Stimulated activated CD8-positive, alpha-beta memory T cell treated with anti-CD3 and anti-CD28 coated beads, Interleukin-12 subunit alpha, Interleukin-12 subunit beta, amount 100 ng/mL, for 4 hours (primary cell): ENCODE measurements around the gene FAM193B.
"Not testable (repeated sequence)": the region's sequence is repeated elsewhere in the genome, so short reads cannot be mapped to it uniquely, and the experiment has no call there.

Experiments used
- DNase-seq: peaks from one replicate; pipeline ENCODE4 v3.0.0-alpha.2; 2020; ENCODE audit warnings: low read depth

The FAM193B gene

DNA sequence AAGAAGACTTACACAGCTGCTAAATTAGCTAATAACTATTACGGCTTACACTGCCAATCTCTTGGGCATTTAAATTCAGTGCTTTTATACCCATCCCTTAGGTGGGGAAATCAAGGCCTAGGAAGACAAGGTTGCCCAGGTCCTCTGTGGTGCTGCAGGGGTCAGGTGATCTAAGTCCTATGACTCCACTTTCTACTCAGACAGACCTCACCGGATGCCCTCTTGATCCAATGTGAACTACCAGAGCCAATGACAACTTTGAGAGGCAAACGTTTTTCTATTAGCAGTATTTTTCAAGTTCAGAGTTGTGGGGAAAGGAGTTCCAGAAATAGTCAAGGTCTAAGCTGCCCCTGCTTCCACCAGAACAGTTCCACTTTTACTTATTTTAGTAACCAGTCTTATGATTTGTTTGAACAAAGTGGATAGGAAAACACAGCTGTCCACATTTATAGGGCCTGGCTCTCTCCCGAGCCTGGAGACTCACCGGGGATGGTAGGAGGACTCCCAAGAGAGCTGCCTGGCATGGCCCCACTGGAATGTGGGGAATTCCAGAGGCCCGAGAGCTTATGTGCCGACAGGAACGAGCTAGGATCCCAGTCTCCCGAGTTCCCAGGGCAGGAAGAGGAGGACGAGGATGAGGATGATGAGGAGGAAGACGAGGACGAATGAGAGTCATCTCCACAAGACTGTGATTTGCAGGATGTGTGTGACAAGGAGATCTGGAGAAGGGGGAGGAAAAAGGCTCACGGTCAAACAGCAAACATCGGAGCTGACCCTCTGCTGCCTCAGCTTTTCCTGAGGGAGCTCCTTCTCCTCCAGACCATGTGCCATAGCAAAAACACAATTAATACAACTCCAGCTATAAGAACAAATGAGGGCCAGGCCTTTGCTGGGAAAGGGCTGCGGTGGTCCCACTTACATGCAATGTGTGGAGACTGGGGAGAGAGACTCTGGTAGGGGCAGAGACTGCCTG lies 16.7 kb downstream of the FAM193B start:
- no peak for DNase-seq

DNA sequence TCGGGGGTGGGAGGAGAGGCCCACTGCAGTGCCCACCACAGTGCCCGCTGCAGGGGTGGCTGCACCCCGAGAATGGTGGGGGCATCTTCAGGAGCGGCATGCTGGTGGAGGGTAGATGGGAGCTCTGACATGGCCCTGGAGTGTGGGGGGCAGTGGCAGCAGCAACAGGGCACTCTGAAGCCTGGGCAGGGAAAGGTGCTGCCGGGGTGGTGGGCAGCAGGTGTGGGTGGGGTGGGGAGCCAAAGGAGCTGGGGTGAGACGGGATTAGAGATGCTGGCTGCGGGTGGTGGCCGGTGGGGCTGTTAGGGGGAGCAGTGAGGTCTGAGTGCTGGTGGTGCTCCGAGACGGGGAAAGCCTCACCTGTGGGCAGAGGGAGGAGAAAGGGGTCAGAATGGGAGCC lies 18.0 kb downstream of the FAM193B start:
- no peak for DNase-seq

DNA sequence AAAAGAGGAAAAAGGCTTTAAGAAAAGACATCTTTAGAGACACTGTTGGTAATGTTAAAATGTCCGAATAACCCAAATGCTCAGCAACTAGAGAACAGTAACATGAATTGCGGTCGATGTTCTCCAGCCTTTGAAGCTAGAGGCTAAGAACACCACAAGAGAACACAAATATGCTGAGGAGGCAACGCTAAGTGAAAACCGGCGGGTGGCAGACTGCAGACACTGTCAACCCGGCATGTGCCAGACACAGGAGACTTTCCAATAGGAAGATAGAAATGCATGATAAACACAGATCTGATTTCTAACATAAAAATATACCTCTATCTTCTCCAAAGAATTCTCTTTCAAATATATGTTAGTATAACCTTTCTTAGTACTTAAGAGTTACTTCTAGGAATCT lies 19.2 kb downstream of the FAM193B start:
- DNase-seq = no peak

DNA sequence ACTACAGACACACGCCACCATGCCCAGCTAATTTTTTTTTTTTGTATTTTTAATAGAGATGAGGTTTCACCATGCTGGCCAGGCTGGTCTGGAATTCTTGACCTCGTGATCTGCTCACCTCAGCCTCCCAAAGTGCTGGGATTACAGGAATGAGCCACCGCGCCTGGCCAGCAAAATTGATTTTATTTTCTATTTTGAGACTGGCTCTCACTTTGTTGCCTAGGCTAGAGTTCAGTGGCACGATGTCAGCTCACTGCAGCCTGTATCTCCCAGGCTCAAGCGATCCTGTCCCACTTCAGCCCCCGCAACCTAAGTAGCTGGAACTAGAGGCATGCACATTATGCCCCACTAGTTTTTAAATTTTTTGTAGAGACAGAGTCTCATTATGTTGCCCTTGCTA lies 19.9 kb downstream of the FAM193B start:
- DNase-seq = not testable (repeated sequence)

DNA sequence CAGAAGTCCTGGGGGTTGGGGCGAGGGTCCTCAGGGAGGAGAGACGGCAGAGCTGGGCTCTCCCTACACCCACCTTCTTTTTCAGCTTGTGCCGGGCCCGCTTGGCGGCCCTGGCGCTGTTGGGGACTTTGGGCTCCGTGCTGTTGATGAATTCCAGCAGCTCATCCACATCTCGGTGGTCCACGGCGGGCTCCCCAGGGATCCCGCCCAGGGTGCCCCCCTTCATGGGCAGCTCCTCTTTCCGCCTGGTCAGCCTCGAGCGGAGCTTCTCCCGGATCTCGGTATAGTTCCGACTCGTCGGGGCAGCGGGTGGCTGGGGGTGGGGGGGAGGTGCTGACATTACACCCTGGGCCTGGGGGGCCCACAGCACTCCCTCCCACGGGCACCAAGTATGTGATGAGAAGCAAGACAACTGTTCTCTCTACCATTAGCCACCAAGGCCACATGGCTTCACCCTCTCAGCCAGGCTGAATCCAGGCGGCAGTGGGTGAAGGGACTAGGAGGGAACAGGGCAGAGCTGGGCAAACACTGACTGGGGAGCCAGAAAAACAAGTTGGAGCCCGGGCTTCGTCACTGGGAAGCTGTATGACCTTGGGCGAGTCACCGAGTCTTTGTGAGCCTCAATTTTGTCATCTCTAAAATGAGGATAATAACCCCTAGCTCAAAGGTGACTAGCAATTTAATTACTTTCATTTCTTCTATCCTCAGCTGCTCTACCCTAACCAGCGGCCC lies 23.0 kb downstream of the FAM193B start:
- no peak for DNase-seq

DNA sequence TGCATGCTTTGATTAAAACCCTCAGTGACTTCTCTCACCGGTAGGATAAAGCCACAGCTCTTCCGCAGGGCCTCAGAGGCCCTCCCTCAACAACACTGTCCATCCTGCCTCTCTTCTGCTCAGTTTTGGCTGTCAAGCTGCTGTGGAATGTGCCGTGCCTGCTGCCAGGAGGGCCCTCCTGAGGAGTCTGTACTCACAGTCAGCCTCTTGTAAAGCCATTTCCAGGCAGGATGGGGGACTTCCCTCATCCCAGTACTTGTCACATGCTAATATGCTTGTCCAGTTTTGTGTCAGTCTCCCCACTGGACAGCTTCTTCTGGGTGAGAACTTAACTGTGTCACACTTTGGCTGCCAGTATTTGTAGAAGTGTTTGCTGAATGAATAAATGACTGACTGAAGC lies 23.7 kb downstream of the FAM193B start:
- DNase-seq = no peak

DNA sequence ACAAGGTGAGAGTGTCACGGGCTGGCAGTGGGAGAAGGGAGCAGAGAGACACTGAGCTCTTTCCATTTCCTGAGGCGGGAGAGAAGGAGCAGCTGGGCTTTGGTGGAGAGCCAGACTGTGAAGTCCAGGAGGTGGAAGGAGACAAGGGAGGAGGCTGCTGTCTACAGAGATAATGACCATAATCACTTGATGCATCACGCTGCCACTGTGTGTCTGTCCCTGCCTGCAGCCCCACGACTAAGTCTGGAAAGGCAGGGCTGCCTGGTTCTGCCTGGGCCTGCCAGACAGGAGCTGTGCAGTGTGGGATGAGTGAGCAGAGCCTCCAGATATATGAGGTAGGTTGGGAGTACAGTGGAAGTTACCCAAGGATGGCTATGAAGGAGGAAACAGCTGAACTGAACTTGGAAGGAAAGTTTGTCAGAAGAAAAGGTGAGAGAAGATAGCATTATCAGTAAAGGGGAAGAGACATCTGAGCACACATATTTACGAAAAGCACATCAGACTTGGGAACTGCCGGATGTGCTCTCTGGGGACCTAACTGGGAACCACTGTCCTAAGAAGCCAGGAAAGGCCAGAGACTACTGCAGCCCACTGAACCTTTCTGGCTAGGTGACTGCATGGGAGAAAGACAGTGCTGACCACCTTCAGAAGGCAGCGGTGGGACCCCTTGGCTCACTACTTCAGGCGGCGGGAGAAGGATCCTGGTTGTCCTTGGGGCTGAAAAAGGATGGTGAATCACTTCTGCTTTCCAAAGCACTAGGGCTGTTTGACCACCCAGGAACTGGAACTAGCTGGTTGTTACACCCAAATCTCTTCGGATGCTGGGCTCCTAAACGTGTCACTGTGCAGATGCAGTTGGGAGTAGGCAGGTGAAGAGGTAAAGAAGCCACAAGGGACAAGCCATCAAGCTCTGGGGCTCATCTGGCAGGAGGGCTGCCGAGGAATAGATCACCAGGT lies 24.8 kb downstream of the FAM193B start:
- DNase-seq = no peak

DNA sequence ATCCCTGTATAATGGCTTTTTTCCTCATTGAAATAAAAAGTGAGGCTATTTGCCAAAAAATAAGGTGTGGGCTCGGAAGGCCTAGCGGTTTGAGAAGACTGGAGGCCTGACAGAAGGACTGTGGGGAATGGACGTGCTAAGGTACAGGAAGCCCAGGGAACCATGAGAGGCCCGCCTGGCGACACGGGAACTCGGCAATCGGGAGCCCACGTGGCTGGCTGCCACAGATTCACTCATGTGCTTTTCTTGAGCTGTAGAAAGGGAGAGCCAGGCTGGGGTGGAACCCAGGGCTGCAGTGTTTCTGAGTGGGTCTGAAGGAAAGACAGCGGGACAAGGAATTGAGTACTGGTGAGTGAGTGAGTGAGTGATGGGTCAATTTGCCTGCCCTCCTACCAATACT lies 25.7 kb downstream of the FAM193B start:
- no peak for DNase-seq

DNA sequence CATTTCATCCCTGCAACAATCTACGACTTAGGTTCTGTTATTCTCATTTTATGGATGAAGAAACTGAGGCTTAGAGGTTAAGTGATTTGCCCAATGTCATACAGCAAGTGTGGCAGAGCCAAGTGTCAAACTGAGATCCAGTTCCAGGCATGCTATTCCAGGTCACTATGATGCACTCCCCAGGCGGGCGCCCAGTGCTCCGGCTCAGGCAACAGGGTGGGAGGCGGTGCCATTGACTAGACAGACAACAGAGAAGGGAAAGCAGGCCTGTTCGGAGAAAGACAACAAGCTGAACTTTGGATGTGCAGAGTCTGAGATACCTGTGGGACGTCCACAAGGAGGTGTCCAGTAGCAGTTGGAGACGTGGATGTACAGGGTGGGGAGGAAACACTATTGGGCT lies 26.8 kb downstream of the FAM193B start:
- no peak for DNase-seq

DNA sequence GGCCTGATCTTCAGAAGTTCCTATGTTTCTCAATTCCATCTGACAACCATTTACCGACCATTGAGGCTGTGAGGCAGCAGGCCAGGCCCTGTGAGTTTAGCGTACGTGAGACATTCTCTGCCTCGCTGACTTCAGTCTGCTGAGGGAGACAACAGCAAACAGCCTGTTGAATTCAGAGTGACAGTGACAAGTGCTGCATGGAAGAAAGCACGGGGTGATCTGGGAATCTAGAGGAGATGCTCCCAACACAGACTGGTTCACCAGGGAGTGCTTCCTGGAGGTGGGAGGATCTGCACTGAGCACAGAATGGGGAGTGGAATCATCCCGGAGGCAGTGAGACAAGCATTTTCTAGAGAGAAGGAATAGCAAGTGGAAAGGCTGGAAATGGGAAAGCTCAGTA lies 27.6 kb downstream of the FAM193B start:
- no peak for DNase-seq

DNA sequence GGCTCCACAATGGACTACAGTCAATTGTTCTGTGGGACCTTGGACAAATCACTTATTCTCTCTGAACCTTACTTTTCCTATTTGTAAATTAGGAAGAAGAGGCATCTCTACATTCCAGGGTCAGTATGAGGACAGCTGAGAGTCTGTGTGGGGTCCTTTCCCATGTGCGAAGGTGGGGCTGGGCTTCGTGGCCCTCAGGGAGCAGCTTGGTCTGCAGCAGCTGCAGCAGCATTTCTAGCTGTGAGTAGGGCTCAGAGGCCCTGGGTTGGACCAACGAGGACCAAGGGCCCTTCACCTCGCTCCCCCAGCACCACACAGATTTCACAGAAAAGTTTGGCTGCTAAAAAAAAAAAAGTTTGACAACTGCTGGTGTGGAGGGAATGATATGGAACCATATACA lies 28.2 kb downstream of the FAM193B start:
- no peak for DNase-seq

DNA sequence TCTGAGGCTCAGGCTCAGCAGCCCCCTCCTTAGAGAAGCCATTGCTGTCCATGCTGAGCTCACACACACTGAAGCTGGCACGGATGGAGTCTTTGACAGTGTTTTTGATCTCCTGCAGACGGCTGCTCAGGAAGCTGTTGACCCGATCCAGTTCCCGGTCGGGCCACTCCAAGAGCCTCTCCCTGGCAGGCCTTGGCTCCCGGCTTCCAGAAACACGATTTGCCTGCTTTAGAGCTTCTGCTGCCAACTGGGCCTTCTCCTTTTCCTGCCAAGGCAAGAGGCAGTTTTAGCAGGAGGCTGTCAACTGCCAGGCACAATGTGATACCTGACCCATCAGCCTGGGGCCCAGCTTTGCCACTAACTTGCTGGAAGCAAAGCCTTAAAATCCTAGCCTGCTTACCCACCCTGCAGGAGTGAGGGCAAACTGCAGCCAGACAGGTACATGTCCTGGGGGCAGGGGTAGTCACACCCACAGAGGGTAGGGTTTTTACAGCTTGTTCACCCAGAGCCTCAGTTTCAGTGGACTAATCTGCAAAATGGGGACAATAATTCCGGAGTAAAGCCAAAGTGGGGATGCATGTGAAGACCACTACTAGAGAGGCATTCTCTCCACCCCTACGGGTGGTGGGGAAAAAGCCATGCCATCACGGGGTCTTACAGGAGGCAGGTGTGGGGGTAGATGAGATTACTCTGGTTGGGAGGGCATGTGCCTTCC lies 29.3 kb downstream of the FAM193B start:
- DNase-seq = no peak

DNA sequence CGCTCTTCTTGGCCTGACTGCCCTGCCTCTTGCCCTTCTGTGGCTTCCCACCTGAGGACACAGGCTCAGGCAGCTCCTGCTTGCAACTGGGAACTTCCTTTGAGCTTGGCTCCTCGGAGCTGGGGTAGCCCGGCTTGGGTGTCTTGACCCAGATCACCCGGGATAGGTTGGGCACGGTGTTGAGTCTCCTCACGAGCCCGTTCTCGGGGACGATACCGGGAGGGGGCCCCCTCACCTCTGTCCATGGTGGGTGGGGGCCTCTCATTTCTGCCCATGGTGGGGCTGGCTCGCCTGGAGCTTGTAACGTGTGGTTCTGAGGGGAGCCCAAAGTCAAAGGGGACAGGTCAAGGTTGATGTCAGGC lies 29.8 kb downstream of the FAM193B start:
- no peak for DNase-seq

DNA sequence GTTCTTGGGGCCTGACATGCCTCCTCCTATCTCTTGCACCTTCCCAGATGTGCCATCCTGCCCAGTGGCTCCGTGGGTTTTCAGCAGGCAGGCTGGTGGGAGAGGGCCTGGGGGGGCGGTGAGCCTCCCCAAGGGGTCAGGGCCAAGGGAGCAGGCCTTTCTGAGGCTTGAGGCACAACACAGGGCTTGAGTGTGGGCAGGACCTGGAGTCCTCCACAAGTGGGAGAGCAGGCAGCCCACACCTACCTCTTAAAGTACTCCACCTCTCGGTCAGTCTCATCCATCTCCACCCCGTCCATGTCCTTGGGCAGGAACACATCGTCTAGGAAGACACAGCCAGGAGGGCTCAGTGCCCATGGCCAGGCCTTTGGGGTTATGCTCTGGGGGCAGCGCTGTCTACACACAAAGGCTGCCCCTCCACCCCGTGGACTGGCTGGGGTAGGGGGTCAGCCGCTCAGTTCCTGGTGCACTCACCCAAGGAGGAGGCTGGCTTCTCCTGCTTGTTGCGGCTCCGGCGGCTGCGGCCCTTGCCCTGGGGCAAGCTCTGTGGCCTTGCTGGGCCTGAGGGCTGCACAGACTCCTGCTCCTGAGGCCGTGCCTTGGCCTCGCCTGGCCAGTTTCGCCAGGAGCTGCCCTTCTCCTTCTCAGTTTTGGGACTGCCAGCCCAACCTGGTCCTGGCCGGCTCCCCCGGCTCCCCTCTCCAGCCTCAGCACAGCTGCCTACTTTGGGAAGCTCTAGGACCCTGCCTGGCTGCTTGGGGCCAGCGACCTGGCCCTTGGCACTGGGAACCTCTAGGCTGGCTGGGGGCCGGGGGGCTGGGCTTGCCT lies 30.4 kb downstream of the FAM193B start:
- DNase-seq = no peak

DNA sequence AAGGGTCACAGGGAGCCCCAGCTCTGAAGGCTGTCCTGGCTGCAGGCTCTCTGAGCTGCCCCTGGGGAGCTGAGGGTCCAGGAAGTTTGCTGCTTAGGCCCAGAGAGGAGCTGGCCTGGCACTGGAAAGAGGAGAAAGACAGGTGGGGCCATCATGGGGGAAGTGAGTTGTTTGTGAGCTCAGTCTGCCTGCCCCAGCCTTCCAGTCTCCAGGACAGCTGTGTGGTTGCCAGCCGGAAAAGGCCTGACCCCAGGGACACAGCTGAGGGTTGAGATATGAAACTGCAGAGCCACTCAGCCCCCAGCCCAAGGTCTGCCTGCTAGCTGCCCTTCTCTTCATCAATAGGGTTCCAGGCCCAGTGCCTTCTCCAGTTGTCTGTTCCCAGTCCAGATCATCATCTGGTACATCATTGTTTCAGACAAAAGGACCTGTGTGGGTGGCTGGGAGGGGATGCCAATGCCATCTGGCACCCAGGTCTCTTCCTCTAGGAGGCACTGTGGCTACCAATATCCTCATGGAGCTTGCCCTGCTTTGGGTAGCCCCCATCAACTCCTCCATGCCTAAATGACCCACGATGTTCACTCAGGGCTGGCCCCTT lies 33.3 kb downstream of the FAM193B start:
- no peak for DNase-seq

DNA sequence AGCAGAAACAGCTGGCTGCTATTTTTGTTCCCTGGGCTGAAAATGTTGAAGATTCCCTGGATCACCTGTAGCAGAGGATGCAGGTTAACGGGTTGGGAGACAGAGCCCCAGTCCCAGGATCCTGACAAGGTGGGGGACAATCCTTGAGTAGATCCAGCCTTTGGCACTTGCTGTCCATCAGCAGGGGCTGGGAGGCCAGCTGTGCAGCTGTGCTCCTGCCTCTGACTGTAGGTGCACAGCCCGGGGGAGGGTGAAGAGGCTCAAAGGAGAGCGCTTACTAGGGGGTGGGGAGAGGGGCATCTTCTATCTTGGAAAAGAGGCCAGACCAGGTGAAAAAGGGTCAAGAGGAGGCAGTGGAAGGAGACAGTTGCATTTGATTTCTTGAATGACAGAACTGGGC lies 34.1 kb downstream of the FAM193B start:
- DNase-seq = no peak

DNA sequence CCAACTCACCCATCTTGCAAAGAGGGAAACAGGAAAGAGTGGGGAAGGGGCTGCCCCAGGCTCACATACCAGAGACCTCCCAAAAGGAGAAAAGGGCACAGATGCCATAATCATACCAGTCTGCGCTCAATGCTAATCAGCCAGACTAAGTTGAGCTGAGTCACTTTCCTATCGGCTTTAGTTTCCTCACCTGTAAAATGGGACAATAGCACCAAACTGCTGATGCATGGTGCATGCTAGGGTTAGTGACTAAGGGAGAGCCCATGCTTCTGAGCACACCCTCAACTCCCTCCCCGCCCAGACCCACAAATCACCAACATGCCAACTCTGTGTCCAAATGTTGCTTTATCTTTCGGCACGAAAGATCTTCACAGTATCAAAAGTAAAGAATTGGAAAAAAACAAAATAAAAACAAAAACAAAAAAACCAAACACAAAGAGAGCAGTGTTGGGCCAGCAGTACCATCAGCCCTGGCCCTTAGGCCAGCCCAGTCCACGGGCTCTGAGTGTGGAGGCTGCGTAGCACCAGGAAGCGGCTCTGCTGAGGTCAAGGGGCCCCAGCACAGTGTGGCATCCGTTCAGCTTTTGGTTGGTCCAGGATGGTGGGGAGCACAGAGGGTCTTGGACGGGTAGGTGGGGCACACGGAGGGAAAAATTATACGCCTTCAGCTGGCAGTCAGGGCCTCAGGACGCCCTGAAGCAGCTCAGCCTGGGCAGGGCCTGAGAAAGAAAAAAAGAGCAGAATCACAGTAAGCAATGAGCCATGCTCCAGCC lies 34.7 kb downstream of the FAM193B start:
- no peak for DNase-seq

DNA sequence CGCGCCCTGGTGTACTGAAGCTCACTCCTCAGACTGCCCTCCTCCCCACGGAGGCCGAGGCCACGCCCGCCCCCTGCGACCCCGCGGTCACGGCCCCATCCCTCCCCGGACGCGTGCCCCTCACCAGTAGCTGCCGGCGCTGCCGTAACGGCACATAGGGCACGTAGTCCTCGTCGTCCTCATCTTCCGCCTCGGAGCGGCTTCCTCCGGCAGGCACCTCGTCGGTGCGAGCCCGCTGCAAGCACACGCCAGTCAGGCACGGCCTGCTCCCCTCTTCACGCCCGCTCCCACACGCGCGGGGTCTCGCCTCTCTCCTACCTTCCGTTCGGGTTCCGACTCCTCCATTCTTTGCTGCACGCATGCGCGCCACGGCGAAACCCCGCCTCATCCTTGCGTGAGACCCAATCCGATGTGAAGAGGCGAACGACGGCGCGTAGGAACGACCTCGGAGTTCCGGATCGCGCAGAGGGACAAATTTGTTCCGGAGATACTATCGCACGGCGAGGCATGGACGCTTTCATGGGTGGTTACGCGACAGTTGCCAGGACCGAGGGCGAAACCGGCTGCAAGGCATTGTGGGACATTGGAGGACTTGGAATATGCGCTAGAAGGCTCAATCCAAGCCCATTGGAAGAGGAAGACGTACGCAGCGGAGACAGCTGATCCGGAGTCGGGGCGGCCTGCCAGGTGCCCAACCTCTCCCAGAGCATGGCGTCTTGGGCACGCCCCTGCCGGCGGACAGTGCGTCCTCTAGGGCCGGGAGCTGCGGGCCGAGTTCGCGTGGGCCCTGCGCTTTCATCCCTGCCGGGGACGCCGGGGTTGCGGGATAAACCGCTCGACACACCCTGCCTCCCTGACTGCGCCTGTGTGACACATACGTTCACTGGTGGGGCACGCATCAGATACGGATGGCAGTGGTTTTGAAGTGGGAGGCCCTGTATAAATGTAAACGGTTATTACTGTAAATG lies 37.5 kb downstream of the FAM193B start, which contains the start of gene DDX41:
Gene DDX41, minus strand, starts transcription at position 361 of the 968 bp plus-strand sequence. Its CDS starts 16 bp downstream, at position 345.
- DNase-seq = peak; percentile 88
